HL-60 (cell line): ENCODE data around the gene KCNJ1.

Experiments used
- POLR2AphosphoS5 ChIP-seq: IDR thresholded peaks from 2 replicates; pipeline ENCODE4 v1.6.1; 2012; ENCODE audit warnings: low read depth
- TF ChIP-seq, protein P1 (sequence below): IDR thresholded peaks from one replicate; pipeline ENCODE4 v1.5.1; 2011; ENCODE audit warnings: low read length, control low read depth, inconsistent platforms; ENCODE audit not compliant: insufficient read depth

DNA sequence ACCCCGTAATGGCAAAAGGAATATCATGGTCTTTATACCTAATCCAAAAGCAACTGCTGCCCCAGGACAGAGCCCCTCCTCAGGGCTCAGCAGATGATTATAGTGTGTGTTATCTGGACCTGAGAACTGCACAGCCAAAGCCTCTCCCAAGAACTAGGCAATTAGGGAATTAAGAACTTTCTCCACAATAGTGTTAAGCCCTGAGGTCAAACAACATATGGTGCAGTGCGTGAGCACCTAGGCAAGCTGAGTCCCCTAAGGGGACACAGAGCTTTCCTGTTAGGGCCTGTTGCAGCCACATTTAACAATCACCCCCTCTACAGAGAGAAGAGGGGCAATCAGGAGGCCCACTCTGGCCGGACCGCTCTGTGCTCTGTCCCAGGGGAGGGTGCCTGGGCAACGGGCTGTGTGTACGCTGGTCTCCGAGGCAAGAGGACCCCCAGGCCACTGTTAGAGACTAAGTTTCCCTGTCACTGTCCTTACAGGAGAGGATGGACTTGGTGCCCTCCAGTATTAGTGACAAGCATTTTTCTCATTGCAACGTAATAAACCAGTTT, 22.6 kb upstream of the KCNJ1 start:
- TF ChIP-seq, protein P1, sequence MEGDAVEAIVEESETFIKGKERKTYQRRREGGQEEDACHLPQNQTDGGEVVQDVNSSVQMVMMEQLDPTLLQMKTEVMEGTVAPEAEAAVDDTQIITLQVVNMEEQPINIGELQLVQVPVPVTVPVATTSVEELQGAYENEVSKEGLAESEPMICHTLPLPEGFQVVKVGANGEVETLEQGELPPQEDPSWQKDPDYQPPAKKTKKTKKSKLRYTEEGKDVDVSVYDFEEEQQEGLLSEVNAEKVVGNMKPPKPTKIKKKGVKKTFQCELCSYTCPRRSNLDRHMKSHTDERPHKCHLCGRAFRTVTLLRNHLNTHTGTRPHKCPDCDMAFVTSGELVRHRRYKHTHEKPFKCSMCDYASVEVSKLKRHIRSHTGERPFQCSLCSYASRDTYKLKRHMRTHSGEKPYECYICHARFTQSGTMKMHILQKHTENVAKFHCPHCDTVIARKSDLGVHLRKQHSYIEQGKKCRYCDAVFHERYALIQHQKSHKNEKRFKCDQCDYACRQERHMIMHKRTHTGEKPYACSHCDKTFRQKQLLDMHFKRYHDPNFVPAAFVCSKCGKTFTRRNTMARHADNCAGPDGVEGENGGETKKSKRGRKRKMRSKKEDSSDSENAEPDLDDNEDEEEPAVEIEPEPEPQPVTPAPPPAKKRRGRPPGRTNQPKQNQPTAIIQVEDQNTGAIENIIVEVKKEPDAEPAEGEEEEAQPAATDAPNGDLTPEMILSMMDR = no peak
- no peak for TF ChIP-seq POLR2AphosphoS5
